Activated CD4-positive, alpha-beta T cell treated with anti-CD3 and anti-CD28 coated beads, Interleukin-2, amount 10 ng/mL, durations not matched to agents 7 days and 5 days (primary cell): ENCODE data around the gene NRCAM. TPM values are rescaled to one million over a fixed set of nuclear protein-coding genes. Genes with fewer than 3 reads are reported as not detected.

ENCODE experiments used
- CTCF ChIA-PET: fragments of 350-600 bp; sonication (Branson Sonifier 250); formaldehyde crosslinking; loops from one replicate; lab custom pipeline; 2021; ENCODE audit warnings: antibody characterized with exemption; lab: Charles Lee
- POLR2A ChIA-PET: fragments of 350-600 bp; sonication (Branson Sonifier 250); formaldehyde crosslinking; loops from one replicate; lab custom pipeline; 2021; ENCODE audit warnings: antibody characterized with exemption; lab: Charles Lee
- DNase-seq: peaks from one replicate; pipeline ENCODE4 v3.0.0-alpha.2; 2020
- H3K27ac Mint-ChIP-seq: one replicate; pipeline ENCODE4 v1.8.0; 2021; ENCODE audit warnings: mild to moderate bottlenecking, moderate library complexity, mixed read lengths
- H3K27me3 Mint-ChIP-seq: one replicate; pipeline ENCODE4 v1.8.0; 2021; ENCODE audit warnings: mixed read lengths
- H3K36me3 Mint-ChIP-seq: one replicate; pipeline ENCODE4 v1.8.0; 2021; ENCODE audit warnings: low read depth, mixed read lengths
- H3K4me1 Mint-ChIP-seq: one replicate; pipeline ENCODE4 v1.8.0; 2021; ENCODE audit warnings: mixed read lengths
- H3K4me3 Mint-ChIP-seq: one replicate; pipeline ENCODE4 v1.8.0; 2021; ENCODE audit warnings: mild to moderate bottlenecking, moderate library complexity, mixed read lengths
- H3K9me3 Mint-ChIP-seq: one replicate; pipeline ENCODE4 v1.8.0; 2021; ENCODE audit warnings: mixed read lengths
- total RNA-seq, 2 experiments: library from RNA; stranded (reverse); gene quantifications; one replicate each; pipeline ENCODE4 v1.2.3, GENCODE V29; 2021

The NRCAM gene
- total RNA-seq, 2 experiments from 2014 or later, result 0.12 to 0.46 TPM

GRCh38 chr7:108316708-108317107, 139.5 kb downstream of the NRCAM start:
- CTCF ChIA-PET, result interaction anchor here (0.7 kb wide), 1 partner anchor 1963 kb away, joined by 3 read pairs; no protein-coding TSS in a partner anchor
- Mint-ChIP-seq H3K36me3 (no peaks in the 10 kb centered on the region), H3K4me1 (no peaks in the 10 kb centered on the region), H3K4me3 (no peak overlapping the region), H3K27me3 (no peaks in the 10 kb centered on the region), H3K9me3 (no peaks in the 10 kb centered on the region), H3K27ac (no peak overlapping the region)
- POLR2A ChIA-PET, result no interaction called here
- DNase-seq, result no peak

GRCh38 chr7:108314551-108314950, 141.7 kb downstream of the NRCAM start:
- H3K36me3 Mint-ChIP-seq, result no peaks in the 10 kb centered on the region
- DNase-seq, result no peak
- no peaks in the 10 kb centered on the region for H3K27me3 Mint-ChIP-seq
- H3K27ac Mint-ChIP-seq, result no peak overlapping the region
- ChIA-PET POLR2A (no interaction called here), CTCF (no interaction called here)
- H3K4me3 Mint-ChIP-seq, result no peak overlapping the region
- H3K4me1 Mint-ChIP-seq, result no peaks in the 10 kb centered on the region
- no peaks in the 10 kb centered on the region for H3K9me3 Mint-ChIP-seq

- H3K4me1 Mint-ChIP-seq, result no peaks in the 10 kb centered on the region
- no peaks in the 10 kb centered on the region for H3K9me3 Mint-ChIP-seq
- H3K27ac Mint-ChIP-seq, result no peak overlapping the region
- no peak for DNase-seq
- H3K36me3 Mint-ChIP-seq, result no peaks in the 10 kb centered on the region
- H3K27me3 Mint-ChIP-seq, result no peaks in the 10 kb centered on the region
- ChIA-PET POLR2A (no interaction called here), CTCF (no interaction called here)
- no peak overlapping the region for H3K4me3 Mint-ChIP-seq
These were observed 142.2 kb downstream of the NRCAM start for GRCh38 chr7:108314049-108314448.

- Mint-ChIP-seq H3K27ac (no peak overlapping the region), H3K9me3 (no peaks in the 10 kb centered on the region), H3K4me1 (no peaks in the 10 kb centered on the region), H3K27me3 (no peaks in the 10 kb centered on the region), H3K4me3 (no peak overlapping the region), H3K36me3 (no peaks in the 10 kb centered on the region)
- ChIA-PET CTCF (no interaction called here), POLR2A (no interaction called here)
- DNase-seq, result no peak
These were observed 143.2 kb downstream of the NRCAM start for GRCh38 chr7:108313086-108313485.

- H3K4me1 Mint-ChIP-seq, result no peaks in the 10 kb centered on the region
- no peak overlapping the region for H3K4me3 Mint-ChIP-seq
- no peaks in the 10 kb centered on the region for H3K36me3 Mint-ChIP-seq
- no peak overlapping the region for H3K27ac Mint-ChIP-seq
- no peak for DNase-seq
- ChIA-PET POLR2A (no interaction called here), CTCF (no interaction called here)
- H3K9me3 Mint-ChIP-seq, result no peaks in the 10 kb centered on the region
- H3K27me3 Mint-ChIP-seq, result no peaks in the 10 kb centered on the region
These were observed 144.6 kb downstream of the NRCAM start for GRCh38 chr7:108311446-108312168.

DNA sequence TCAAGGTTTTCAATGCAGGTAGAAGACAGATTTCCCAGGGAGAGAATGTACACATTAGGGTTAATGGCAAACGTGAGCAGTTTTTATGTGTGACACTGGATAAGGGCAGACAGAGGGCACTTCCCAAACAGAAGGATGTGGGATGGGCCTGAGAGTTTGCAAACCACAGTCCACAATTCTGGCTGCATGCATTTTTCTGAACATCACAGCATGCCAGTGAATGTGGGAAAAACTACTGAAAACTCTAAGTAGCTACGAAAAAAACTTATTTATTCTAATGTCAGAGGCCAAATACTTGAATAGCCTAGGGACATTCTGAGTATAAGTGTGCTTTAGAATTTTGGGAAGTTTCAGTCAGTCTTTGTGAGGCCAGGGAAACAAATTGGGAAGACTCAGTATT, 145.9 kb downstream of the NRCAM start:
- H3K27me3 Mint-ChIP-seq, result no peaks in the 10 kb centered on the region
- no peaks in the 10 kb centered on the region for H3K9me3 Mint-ChIP-seq
- no peaks in the 10 kb centered on the region for H3K36me3 Mint-ChIP-seq
- DNase-seq, result no peak
- H3K4me1 Mint-ChIP-seq, result no peaks in the 10 kb centered on the region
- POLR2A ChIA-PET, result no interaction called here
- CTCF ChIA-PET, result no interaction called here
- H3K27ac Mint-ChIP-seq, result no peak overlapping the region
- H3K4me3 Mint-ChIP-seq, result no peak overlapping the region

GRCh38 chr7:108308903-108309302, 147.3 kb downstream of the NRCAM start:
- CTCF ChIA-PET, result no interaction called here
- Mint-ChIP-seq H3K27me3 (no peaks in the 10 kb centered on the region), H3K4me1 (no peaks in the 10 kb centered on the region), H3K4me3 (no peak overlapping the region), H3K27ac (no peak overlapping the region), H3K36me3 (no peaks in the 10 kb centered on the region), H3K9me3 (no peaks in the 10 kb centered on the region)
- DNase-seq, result no peak
- POLR2A ChIA-PET, result no interaction called here

DNA sequence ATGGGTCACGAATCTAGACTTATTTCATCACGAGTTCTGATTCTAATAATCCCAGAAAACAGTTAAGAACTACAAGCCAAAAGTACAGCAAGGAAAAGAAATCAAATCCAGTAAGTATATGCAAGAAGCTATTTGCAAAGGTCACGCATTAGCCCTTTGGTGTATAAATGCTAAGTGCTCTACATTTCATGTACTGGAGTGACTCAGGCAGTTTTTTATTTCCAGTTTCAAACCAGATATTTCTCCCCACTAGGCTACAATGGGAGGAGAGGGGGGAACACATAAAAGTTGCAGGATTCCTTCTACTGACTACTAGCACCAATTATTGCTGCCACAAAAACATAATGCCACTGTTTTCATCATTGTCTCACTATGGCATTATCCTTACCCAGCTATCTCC, 148.0 kb downstream of the NRCAM start:
- ChIA-PET CTCF (no interaction called here), POLR2A (no interaction called here)
- DNase-seq, result no peak
- Mint-ChIP-seq H3K27me3 (no peaks in the 10 kb centered on the region), H3K9me3 (no peaks in the 10 kb centered on the region), H3K4me3 (no peak overlapping the region), H3K36me3 (no peaks in the 10 kb centered on the region), H3K4me1 (no peaks in the 10 kb centered on the region), H3K27ac (no peak overlapping the region)

- DNase-seq, result no peak
- no peak overlapping the region for H3K27ac Mint-ChIP-seq
- CTCF ChIA-PET, result no interaction called here
- no peaks in the 10 kb centered on the region for H3K27me3 Mint-ChIP-seq
- POLR2A ChIA-PET, result no interaction called here
- no peaks in the 10 kb centered on the region for H3K36me3 Mint-ChIP-seq
- H3K4me1 Mint-ChIP-seq, result no peaks in the 10 kb centered on the region
- H3K4me3 Mint-ChIP-seq, result no peak overlapping the region
- no peaks in the 10 kb centered on the region for H3K9me3 Mint-ChIP-seq
These were observed 148.6 kb downstream of the NRCAM start for GRCh38 chr7:108307595-108307994.

GRCh38 chr7:108307194-108307593, 149.0 kb downstream of the NRCAM start:
- POLR2A ChIA-PET, result no interaction called here
- CTCF ChIA-PET, result no interaction called here
- Mint-ChIP-seq H3K4me1 (no peaks in the 10 kb centered on the region), H3K27me3 (no peaks in the 10 kb centered on the region), H3K9me3 (no peaks in the 10 kb centered on the region), H3K36me3 (no peaks in the 10 kb centered on the region), H3K4me3 (no peak overlapping the region), H3K27ac (no peak overlapping the region)
- DNase-seq, result no peak

GRCh38 chr7:108303332-108303731, 152.9 kb downstream of the NRCAM start:
- CTCF ChIA-PET, result no interaction called here
- Mint-ChIP-seq H3K27ac (no peak overlapping the region), H3K27me3 (no peaks in the 10 kb centered on the region), H3K9me3 (no peaks in the 10 kb centered on the region), H3K4me1 (no peaks in the 10 kb centered on the region), H3K4me3 (no peak overlapping the region), H3K36me3 (no peaks in the 10 kb centered on the region)
- POLR2A ChIA-PET, result no interaction called here
- DNase-seq, result no peak

- ChIA-PET POLR2A (no interaction called here), CTCF (no interaction called here)
- DNase-seq, result no peak
- Mint-ChIP-seq H3K36me3 (no peaks in the 10 kb centered on the region), H3K27ac (no peak overlapping the region), H3K27me3 (peaks cover 1% of the 10 kb centered on the region), H3K9me3 (no peaks in the 10 kb centered on the region), H3K4me1 (no peaks in the 10 kb centered on the region), H3K4me3 (no peak overlapping the region)
These were observed 154.8 kb downstream of the NRCAM start for GRCh38 chr7:108301387-108301786.

DNA sequence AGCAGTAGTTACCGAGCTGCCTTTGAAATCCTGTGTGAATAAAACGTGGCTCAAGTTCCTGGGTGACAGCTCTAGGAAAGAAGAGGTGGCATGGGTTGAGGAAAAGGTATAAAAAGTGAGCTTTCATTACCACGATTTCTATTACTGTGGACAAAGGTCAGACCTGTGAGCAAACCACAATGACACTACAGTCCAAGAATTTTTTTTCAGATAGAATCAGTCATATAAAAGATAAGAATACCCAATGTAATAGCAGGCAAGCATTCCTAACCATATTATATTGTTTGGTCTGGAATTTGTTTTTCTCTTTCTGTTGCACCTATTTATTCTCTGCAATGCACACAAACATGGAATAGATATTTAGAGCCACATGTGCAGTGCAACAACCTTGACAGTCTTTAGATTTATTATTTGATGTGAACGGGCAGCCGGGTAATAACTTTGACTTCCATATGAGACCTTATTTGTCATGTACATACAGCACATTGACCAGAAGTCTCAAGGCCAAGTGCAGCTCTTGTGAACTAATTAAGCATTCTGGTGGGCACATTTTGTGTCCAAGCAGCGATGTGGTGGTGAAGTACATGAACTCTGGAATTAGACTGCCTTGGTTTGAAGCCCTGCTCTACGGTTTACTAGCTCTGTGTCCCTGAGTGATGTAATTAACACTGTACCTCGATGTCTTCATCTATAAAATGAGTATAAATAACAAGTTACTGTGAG, 156.8 kb downstream of the NRCAM start:
- Mint-ChIP-seq H3K27me3 (peaks cover 6% of the 10 kb centered on the region), H3K27ac (no peak overlapping the region), H3K9me3 (no peaks in the 10 kb centered on the region), H3K4me1 (no peaks in the 10 kb centered on the region), H3K36me3 (no peaks in the 10 kb centered on the region), H3K4me3 (no peak overlapping the region)
- ChIA-PET POLR2A (no interaction called here), CTCF (no interaction called here)
- no peak for DNase-seq
